ENCODE measurements around the gene P3H4.
A peak's percentile ranks its signal among the peaks of the same experiment; 100 is the strongest.

P3H4 gene

DNA sequence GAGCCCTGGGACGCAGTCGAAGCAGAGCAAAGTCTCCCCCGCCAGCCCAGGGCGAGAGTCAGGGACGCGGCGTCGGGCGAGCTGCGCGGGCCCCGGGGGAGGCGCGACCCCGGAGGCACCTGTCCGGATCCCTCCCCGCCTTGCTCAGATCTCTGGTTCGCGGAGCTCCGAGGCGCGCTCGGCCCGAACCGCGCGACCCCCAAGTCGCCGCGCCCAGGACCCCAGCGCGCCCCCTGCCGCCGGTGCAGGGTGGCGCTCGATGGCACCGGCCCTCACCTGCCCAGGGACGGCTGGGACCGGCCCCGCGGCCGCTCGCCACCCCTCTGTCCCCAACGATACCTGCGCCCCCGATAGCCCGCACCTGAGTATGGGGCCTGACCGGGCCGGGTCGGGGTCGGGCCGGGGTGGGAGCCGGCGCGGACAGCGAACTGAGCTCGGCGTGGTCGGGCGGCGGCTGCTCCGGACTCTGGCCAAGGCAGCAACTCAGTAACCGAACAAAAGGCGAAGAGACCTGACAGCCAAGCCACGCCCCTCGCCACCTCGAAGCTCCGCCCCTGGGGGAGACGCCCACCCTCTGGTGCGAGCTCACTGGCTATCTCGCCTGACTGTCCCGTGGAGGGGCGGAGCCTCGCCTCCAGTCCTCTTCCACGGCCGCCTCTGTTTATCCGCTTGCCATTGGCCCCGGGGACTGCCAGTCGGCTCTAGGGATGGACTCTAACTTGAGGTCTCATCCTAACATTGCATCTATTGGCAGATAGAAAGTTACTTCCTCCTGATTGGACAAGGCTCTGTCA, 25.3 kb downstream of the P3H4 start, which contains the start of gene JUP:
JUP (minus strand) TSS at position 485 of the 794 bp plus-strand sequence. CDS start 14,857 bp downstream, outside the sequence.
- no peak for TF ChIP-seq Cebpa-rat (IDR thresholded peaks at IDR 0.05)
- Histone ChIP-seq H3K4me3 (peak within 1 kb of the TSS; percentile 70 to 92 (median 82)), H3K27me3 (no peaks in the 10 kb centered on the region), H3K9ac (peak within 1 kb of the TSS; percentile 84 to 94 (median 89)), H4K20me1 (peaks cover 15 to 36% (median 27%) of the 10 kb centered on the region in 11 experiments), H3K27ac (peak within 1 kb of the TSS; percentile 55 to 97 (median 91)), H3K36me3 (peaks cover 0 to 7% (median 0%) of the 10 kb centered on the region in 11 experiments; a peak in 2 of 22 replicates), H3K9me3 (replicated peaks in 1 of 11) (no peaks in the 10 kb centered on the region), H3K4me2 (peak within 1 kb of the TSS; percentile 86 to 99 (median 94)), H3K4me1 (peaks cover 72 to 85% (median 81%) of the 10 kb centered on the region in 10 experiments)

DNA sequence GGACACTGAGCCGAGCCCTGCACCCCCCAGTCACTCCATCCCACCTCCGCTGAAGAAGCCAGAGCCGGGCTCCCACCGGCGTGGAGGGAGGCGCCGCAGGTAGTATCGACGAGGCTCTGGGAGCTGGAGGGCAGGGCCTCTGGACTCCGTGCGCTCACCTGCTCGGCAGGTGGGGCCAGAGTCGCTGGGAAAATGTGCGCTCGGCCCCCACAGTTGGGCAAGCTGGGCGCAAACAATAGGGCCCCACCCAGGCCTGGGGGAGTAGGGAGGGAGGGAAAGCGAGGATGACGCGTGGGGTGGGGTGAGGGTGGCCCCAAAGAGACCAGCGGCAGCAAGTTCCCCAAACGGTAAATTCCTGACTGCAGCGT, 25.9 kb downstream of the P3H4 start:
- Histone ChIP-seq H3K9me3 (replicated peaks in 1 of 11) (no peaks in the 10 kb centered on the region), H3K27me3 (no peaks in the 10 kb centered on the region), H3K4me3 (peak overlapping the region; percentile 70 to 92 (median 82)), H3K27ac (peak overlapping the region; percentile 55 to 97 (median 91)), H3K9ac (peak overlapping the region; percentile 84 to 94 (median 89)), H3K4me2 (peak overlapping the region; percentile 79 to 99 (median 94)), H3K36me3 (peaks cover 0 to 7% (median 0%) of the 10 kb centered on the region in 11 experiments; a peak in 2 of 22 replicates), H3K4me1 (peaks cover 72 to 85% (median 81%) of the 10 kb centered on the region in 10 experiments), H4K20me1 (peaks cover 20 to 41% (median 32%) of the 10 kb centered on the region in 11 experiments)
- no peak for TF ChIP-seq Cebpa-rat (IDR thresholded peaks at IDR 0.05)

DNA sequence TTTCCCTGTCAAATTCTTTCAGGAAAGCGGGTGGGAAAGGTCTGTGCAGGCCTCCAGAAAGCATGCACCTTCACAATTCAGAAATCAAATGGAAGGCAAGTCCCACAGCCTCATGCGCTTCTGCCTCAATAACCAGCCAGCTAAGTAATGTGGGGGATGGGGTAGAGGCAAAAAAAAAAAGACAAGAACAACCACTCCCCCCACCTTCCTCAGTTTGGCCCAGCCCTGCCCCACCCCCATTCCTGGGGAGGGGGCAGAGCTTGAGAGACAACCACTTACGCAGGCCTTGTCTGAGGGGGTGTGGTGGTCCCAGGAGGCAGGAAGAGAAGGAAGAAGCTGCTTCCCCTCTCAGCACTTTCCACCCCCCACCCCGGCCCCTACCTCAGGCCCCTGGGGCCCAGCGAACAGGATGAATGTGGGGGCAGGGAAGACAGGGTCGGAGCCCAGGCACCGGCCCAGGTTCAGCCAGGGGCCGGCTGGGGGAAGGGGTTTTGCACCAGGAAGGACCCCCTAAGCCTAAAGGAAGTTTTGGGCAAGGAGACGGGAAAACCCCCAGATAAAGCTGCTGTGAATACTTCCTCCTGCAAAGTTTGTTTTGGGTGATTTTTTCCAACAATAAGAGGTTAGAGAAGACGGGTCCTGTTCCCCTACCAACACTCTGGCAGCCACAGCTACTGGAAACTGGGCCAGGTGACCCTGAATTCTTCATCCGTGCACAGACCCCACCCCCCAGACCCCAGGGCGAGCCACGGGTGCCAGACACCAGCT, 26.5 kb downstream of the P3H4 start:
- Histone ChIP-seq H3K36me3 (peaks cover 0 to 7% (median 0%) of the 10 kb centered on the region in 11 experiments; a peak in 2 of 22 replicates), H3K9me3 (replicated peaks in 1 of 11) (no peaks in the 10 kb centered on the region), H3K4me2 (peak overlapping the region; percentile 79 to 99 (median 94)), H3K27me3 (no peaks in the 10 kb centered on the region), H3K9ac (peak overlapping the region; percentile 84 to 94 (median 89)), H4K20me1 (peaks cover 24 to 47% (median 38%) of the 10 kb centered on the region in 11 experiments), H3K27ac (peak overlapping the region; percentile 55 to 97 (median 91); a peak in 21 of 22 replicates), H3K4me1 (peaks cover 72 to 84% (median 81%) of the 10 kb centered on the region in 10 experiments), H3K4me3 (peak overlapping the region; percentile 70 to 92 (median 82))
- TF ChIP-seq Cebpa-rat (IDR thresholded peaks at IDR 0.05) = no peak

DNA sequence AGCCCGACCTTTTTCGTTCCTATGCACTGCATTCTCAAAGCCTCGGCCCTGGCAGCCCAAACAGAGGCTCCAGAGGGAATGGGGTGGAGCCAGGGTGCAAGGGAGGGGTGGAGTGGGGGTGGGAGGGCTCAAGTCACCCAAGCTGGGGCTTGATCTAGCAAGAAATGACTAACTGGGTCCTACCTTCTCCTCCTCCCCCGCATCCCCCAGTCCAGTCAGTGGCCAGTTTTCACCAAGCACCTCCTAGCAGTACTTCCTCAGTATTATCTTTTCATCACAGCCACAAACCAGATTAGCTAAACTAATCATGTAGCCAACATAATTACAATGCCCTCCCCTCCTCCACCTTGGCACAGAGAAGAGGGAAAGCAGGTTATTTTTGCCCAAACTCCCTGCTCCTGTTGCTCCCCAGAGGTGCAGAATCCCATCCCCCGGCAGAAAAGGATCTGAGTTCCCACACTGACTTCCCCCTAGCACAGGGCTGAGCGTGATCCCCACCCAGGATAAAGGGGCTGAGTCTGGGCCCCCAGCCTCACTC, 27.5 kb downstream of the P3H4 start:
- H4K20me1 ChIP-seq = peaks cover 34 to 57% (median 48%) of the 10 kb centered on the region in 11 experiments
- TF ChIP-seq Cebpa-rat (IDR thresholded peaks at IDR 0.05) = no peak
- H3K27me3 ChIP-seq = no peaks in the 10 kb centered on the region
- peaks cover 0 to 7% (median 0%) of the 10 kb centered on the region in 11 experiments; a peak in 3 of 22 replicates for H3K36me3 ChIP-seq
- peak overlapping the region; percentile 84 to 94 (median 89); a peak in 21 of 22 replicates for H3K9ac ChIP-seq
- H3K4me3 ChIP-seq = peak overlapping the region; percentile 70 to 92 (median 82)
- H3K9me3 ChIP-seq (replicated peaks in 1 of 11) = no peaks in the 10 kb centered on the region
- peak overlapping the region; percentile 79 to 99 (median 94) for H3K4me2 ChIP-seq
- H3K4me1 ChIP-seq = peaks cover 72 to 84% (median 81%) of the 10 kb centered on the region in 10 experiments
- H3K27ac ChIP-seq = peak overlapping the region in 10 of 11 experiments; percentile 78 to 97 (median 90); a peak in 19 of 22 replicates

DNA sequence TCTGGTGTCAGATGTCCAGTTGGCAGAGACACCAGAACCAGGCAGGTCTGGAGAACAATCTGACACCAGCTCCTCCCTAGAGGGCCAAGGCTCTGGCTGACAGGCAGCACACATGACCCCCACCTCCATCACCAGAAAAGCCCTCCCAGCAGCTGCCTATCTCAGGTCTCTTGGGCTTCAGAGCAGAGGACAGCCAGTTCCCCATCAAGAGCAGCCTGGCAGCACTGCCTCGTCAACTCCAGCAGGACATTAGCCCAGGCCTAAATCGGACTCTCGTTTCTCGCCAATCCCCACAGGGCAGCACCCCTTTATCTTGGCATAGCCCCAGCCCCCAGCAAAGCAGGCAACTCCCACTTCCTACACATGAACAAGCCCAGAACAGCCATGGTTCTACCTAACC, 29.6 kb downstream of the P3H4 start:
- peak overlapping the region; percentile 15 to 92 (median 74); a peak in 15 of 20 replicates for H3K4me3 ChIP-seq
- TF ChIP-seq Cebpa-rat (IDR thresholded peaks at IDR 0.05) = no peak
- peaks cover 0 to 12% (median 6%) of the 10 kb centered on the region in 11 experiments; a peak in 13 of 22 replicates for H3K36me3 ChIP-seq
- no peaks in the 10 kb centered on the region for H3K9me3 ChIP-seq (replicated peaks in 1 of 11)
- H3K27ac ChIP-seq = peak overlapping the region in 10 of 11 experiments; percentile 27 to 97 (median 89); a peak in 19 of 22 replicates
- H4K20me1 ChIP-seq = peaks cover 51 to 77% (median 65%) of the 10 kb centered on the region in 11 experiments
- peak overlapping the region; percentile 79 to 99 (median 94) for H3K4me2 ChIP-seq
- peak overlapping the region; percentile 45 to 94 (median 87); a peak in 21 of 22 replicates for H3K9ac ChIP-seq
- H3K4me1 ChIP-seq = peaks cover 68 to 82% (median 79%) of the 10 kb centered on the region in 10 experiments
- H3K27me3 ChIP-seq = no peaks in the 10 kb centered on the region

DNA sequence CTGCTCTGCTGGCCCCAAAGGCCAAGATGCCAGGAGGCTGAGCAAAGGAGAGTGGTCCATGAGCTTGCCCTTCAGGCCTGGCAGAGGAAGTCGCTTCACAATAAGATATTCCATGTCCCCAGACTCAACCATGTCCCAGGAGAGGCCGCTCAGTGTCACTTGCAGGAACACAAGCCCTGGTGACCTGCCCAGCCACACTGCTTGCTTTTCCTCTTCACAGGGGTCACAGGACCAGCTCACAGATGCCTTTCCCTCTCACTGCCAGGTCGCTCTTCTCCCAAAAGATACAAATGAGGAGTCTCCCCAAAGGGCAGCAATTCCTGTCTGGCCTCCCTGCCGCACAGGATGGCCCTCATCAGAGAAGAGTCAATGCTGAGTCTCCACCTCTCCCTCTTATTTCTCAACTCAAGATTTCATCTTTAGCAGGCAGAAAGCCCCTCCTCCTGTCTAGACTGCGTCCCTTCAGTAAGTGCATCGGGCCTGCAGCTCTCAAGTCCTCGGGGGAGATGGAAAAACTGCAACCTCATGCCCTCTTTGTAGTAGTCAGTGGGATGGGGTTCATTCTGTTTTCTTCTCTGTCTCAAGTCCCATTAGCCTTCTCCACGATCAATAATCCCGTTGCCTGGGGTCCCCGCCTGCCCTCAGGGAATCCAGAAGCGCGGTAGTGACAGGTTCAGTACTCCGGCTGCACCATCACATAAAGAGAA, 30.2 kb downstream of the P3H4 start:
- peak overlapping the region; percentile 79 to 99 (median 94) for H3K4me2 ChIP-seq
- H3K4me3 ChIP-seq = peak overlapping the region in 7 of 10 experiments; percentile 20 to 92 (median 52); a peak in 11 of 20 replicates
- peaks cover 71 to 85% (median 82%) of the 10 kb centered on the region in 10 experiments for H3K4me1 ChIP-seq
- no peaks in the 10 kb centered on the region for H3K9me3 ChIP-seq (replicated peaks in 1 of 11)
- H3K36me3 ChIP-seq = peaks cover under 1 to 17% (median 12%) of the 10 kb centered on the region in 11 experiments; a peak in 16 of 22 replicates
- peaks cover 56 to 83% (median 71%) of the 10 kb centered on the region in 11 experiments for H4K20me1 ChIP-seq
- no peak for TF ChIP-seq Cebpa-rat (IDR thresholded peaks at IDR 0.05)
- H3K27me3 ChIP-seq = no peaks in the 10 kb centered on the region
- H3K27ac ChIP-seq = peak overlapping the region in 9 of 11 experiments; percentile 36 to 97 (median 91); a peak in 18 of 22 replicates
- peak overlapping the region; percentile 45 to 94 (median 87); a peak in 20 of 22 replicates for H3K9ac ChIP-seq

DNA sequence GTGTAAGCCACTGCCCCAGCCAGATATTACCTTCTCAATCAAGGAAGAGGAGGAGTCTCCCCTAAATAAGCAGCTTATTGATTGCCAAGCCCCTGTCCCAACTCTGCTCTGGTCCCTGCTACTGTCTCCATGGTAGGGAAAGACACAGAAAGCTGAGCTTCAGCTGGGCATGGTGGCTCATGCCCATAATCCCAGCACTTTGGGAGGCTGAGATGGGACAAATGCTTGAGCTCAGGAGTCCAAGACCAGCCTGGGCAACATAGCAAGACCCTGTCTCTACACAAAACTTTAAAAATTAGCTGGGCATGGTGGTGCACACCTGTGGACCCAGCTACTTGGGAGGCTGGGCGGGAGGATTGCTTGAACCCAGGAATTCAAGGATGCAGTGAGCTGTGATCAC, 31.8 kb downstream of the P3H4 start:
- peak overlapping the region in 8 of 11 experiments; percentile 17 to 63 (median 57); a peak in 6 of 22 replicates for H3K9ac ChIP-seq
- no peaks in the 10 kb centered on the region for H3K9me3 ChIP-seq (replicated peaks in 1 of 11)
- no peaks in the 10 kb centered on the region for H3K27me3 ChIP-seq
- H3K4me3 ChIP-seq = 0 out of 20 replicates have a peak overlapping the region, but pooled peaks of 1 of the 10 experiments have one; percentile 24
- peaks cover 87 to 99% (median 95%) of the 10 kb centered on the region in 10 experiments for H3K4me1 ChIP-seq
- peak overlapping the region in 10 of 11 experiments; percentile 22 to 97 (median 68); a peak in 18 of 22 replicates for H3K27ac ChIP-seq
- H4K20me1 ChIP-seq = peaks cover 72 to 99% (median 87%) of the 10 kb centered on the region in 11 experiments
- TF ChIP-seq Cebpa-rat (IDR thresholded peaks at IDR 0.05) = no peak
- H3K4me2 ChIP-seq = peak overlapping the region; percentile 76 to 99 (median 90)
- H3K36me3 ChIP-seq = peaks cover 15 to 33% (median 27%) of the 10 kb centered on the region in 11 experiments; a peak in 21 of 22 replicates

Data from BLaER1 treated with 17β-estradiol and CSF1 and Interleukin-3, amounts not matched to agents 10 nM and 100 nM (cell line).